Stimulated activated CD4-positive, alpha-beta T cell treated with anti-CD3 and anti-CD28 coated beads, Interleukin-4, amount 100 ng/mL, for 4 hours (primary cell): ENCODE results near the gene USP31.
"Not testable (repeated sequence)": the region's sequence is repeated elsewhere in the genome, so short reads cannot be mapped to it uniquely, and the experiment has no call there.

Source experiments
- DNase-seq, 2 experiments: peaks; one replicate each; pipeline ENCODE4 v3.0.0-alpha.2; 2020

The USP31 gene

DNA sequence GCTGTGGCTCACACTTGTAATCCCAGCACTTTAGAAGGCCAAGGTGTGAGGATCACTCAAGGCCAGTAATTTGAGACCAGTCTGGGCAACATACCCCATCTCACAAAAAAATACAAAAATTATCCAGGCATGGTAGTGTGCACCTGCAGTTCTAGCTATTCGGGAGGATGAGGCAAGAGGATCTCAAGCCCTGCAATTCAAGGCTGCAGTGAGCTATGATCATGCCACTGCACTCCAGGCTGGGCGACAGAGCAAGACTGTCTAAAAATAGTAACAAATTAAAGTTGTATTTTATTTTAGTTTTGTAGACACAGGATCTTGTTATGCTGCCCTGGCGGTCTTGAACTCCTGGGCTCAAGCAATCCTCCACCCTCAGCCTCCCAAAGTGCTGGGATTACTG lies 18.2 kb downstream of the USP31 start:
- DNase-seq: no peak

DNA sequence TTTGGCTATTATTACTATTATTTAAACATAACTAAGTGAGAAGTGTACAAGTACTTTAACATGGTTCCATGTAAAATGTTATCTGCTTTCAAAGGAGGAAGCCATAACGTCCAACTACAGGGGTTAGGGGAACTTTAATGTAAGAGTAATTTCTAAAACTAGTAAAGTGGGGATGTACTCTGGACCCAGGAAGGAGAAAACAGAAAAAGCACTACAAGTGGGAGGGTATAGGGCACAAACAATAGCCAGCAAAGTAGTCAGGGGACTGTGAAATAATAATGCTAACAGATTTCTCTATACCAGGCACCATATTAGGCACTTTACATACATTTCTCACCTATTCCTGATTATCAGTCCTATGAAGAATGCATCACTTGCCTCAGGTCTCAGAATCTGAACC lies 19.6 kb downstream of the USP31 start:
- no peak for DNase-seq

DNA sequence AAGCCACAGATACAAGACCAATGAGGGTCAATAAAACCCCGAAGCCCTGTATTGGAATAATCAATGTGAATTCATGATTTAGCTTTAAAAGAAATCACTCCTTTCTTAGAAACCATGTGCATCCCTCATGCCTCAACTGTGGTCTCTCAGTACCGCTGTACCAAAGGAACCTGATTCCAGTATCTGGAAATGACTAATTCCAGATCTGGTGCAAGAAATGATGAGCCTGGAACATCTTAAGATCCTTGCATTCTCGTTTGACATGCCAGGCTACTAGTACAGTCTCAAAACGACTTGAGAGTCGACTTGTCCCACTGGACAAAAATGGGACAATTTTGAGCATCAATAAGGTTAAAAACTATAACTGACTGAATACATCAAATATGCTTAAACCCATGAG lies 21.2 kb downstream of the USP31 start:
- DNase-seq: no peak

DNA sequence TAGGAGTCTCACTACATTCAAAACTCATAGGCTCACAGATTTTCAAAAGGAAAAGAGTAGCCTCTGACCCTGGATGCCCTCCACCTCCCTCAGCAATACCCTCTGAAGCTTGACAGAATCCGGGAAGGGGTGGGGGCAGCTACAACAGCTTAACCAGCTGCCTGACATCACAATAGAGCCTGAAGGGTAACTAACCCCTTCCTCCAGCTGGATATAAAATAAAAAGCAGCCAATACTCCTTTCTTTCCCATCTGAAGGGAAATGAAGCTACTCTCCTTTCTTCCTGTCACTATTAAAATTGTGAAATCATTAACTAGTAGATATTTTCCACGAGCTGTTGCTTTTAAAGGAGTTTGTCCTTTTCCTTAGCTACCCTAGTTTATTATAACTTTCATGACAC lies 24.0 kb downstream of the USP31 start:
- DNase-seq: no peak

DNA sequence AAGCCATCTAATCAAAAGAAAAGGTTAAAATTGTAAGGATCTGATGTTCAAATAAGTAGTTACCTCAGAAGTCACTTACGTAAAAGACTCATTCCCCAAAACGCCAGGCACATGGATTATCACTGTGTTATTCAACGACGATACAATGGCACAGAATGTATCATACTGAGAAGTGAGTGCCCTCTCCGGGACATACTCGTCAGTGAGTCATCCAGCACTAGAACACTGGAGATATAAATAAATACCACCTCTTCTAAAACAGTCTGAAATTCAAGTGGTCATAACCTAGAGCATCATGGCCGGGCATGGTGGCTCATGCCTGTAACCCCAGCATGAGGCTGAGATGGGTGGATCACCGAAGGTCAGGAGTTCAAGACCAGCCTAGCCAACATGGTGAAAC lies 24.9 kb downstream of the USP31 start:
- no peak for DNase-seq

DNA sequence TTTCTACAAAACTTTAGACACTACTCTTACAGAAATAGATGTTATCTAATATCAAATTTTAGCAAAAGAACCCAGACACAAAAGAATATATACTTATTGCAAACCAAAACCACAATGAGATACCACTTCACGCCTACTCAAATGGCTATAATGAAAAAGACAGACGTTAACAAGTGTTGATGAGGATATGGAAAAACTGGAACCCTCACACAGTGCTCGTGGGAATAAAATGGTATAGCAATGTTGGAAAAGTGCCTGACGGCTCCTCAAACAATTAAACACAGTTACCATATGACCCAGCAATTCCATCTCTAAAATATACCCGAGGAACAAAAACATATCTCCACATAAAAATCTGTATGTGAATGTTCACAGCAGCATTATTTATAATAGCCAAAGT lies 27.1 kb downstream of the USP31 start:
- DNase-seq: no peak

DNA sequence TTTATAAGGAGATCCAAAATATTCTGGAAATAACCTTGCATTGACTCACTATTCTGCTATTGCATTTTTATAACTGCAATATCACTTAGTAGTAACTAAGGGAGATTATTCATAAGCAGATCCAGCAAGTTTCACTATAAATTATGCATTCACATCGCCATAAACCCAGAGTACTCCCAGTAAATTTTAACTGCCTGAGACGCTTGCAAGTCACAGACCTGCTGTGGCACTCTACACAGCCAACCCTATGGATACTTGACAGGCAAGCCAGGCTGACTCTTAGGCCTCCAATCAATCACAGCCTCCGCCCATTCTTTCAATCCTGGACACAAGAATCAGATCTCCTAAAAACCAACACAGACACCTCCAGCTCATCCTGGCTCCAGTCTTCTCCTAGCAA lies 28.2 kb downstream of the USP31 start:
- DNase-seq: no peak

DNA sequence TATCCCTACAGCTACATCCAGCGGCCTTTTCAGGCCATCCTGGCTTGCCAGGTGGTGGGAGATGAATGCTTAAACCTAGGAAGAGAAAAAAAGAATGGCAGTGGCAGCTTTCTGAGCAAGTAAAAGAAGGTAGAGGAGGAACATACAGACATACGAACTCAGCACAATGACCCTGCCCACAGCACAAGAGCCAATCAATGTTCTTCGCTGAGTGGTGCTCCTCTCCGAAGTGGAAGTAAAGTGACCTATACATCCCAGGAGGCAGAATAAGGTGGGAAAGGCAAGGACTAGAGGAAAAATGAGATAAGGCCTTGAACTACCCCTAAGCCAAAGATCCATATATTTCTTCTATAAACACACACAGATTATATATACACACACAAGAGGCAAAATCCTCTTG lies 28.7 kb downstream of the USP31 start:
- no peak for DNase-seq

DNA sequence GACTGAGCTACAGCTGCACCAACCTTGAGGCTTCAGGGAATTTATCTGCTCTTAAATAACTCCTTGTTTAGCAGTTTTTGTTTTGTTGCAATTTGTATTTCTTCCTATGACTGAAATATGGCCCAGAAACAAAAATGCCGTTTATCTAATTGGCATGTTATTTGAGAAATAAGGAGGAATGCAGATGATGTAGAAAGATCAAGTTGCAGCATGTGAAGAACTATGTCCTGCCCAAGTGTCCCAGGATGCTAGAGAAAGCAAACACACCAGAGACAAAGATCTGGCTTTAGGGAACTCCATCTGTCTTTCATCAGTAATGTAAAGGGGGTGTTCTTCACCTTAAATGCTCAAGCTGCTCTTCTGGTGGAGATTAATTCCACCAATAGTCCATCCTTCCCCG lies 29.7 kb downstream of the USP31 start:
- DNase-seq: no peak

DNA sequence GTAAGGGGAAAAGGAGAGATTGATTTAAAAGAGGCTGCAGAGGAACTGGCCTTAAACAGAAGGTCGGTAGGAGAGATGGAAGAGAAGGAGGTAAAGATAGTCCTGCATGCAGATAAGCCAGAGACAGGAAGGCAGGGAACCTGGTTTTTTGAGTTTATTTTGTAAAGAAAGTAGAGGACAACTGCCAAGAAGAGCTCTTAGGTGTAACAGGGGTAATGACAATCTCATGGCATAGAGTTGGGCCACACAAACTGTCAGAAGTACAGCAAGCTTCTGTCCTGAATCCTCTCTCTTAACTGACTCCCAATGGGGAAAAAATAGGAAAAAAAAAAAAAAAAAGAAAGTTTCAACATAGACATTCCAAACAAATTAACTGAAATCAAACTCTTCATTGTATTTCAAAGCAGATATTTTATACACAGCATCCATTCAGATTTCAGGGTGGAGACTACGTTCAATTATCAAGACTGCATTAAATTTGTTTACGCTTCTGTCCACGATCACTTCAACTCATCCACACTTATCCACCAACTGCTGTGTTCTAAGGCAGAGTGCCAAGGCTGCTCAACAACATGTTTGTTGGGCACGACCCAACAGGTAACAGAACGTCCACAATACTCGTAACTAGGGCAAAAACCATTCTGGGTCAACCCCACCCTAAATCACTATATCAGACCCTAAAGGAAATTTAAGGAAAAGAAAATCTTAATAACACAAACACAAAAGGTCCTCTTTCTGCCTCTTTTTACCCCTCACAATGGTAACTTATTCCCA lies 34.9 kb downstream of the USP31 start:
- DNase-seq: no peak

DNA sequence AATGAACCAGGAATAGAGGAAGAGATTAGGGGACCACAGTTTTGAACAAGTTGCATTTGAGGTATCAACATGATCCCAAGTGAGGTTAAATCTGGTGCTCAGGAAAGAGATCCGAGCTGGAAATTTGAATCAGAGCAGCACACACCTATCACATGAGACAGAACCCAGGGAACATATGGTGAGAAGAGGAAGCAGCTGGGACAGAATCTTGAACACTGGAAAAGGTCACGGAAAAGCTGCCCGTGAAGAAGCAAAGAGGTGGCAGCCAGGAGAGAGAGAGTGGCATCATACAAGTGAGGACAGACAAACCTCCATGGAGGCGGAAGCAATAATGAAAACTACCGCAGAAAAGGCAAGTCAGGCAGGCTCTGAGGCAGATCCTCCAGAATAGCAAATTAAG lies 36.1 kb downstream of the USP31 start:
- DNase-seq: no peak

DNA sequence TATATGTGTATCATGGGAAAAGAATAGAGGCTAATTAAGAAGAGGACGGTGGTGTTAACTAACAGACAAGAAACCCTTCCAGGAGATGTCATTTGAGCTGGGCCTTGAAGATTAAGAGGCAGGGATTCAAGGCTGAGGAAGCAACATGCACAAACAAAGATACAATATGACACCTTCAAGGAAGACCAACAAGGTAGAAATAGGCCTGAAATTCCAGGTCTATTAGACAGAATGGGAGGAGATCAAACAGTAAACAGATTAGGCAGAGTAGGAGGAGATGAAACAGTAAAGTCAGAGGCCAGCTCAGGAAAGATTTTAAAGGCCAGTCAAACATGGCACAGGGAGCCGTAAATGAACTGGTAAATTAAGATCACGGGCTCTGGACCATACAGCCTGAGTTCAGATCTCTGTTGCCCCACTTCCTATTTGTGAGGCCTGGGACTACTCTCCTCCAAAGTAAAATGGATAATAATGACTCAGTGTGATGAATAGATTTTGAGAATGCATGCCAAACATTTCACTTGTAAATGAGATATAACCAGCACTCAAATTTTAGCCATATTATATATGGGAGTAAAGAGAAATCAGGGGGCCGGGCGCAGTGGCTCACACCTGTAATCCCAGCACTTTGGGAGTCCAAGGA lies 38.9 kb downstream of the USP31 start:
- DNase-seq: no peak

DNA sequence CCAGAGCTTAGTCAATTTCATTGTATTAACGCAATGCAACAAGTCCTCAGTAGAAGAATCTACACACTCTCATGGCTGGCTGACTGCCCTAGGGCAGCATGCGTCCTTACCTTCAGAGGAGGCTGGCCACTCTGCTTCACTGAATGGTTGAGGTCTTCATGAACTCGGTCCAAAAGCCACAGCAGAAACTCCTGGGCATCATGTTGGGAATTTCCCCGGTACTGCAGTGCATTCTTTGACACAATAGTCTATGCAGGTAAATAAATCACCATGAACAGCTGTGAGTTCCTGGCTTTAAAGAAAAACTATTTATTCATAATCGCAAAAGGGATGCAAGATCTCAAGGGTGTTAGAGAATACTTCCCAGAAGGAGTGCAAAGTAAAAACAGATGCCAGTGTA lies 41.3 kb downstream of the USP31 start:
- DNase-seq: no peak

DNA sequence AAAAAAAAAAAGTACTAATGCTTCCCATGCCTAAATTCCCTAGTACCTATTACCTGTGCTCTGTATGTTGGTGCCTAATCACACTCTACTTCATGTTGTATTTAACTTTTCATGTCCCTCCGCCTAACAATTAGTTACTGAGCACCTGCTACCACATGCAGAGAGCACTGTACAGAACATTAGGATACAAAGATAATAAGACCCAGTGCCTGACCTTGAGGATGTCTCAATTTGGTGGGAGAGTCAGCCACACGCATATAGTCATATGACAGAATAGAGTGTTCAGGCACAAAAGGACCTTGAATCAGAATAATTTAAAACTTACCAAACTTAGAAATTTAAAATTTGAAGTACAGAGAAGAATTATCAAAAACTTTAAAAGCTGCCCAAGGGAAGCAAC lies 42.1 kb downstream of the USP31 start:
- no peak for DNase-seq

DNA sequence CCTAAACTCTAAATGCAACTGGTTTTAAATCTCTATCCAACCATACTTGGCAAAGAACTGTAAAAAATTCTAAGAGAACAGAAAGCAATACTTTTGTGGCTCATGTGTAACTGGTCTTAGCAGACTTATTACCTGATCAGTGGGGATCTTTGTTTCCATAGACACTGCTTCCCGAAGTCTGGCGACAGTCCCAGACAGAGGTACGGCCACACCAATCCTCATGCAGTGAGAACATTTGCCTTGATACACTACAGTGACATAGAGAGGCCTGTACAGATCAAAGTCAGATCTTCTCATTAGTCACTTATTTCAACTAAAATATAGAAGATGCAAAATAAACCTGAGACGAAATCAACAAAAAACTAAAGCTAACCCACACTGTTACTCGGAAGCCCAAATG lies 43.9 kb downstream of the USP31 start:
- no peak for DNase-seq

DNA sequence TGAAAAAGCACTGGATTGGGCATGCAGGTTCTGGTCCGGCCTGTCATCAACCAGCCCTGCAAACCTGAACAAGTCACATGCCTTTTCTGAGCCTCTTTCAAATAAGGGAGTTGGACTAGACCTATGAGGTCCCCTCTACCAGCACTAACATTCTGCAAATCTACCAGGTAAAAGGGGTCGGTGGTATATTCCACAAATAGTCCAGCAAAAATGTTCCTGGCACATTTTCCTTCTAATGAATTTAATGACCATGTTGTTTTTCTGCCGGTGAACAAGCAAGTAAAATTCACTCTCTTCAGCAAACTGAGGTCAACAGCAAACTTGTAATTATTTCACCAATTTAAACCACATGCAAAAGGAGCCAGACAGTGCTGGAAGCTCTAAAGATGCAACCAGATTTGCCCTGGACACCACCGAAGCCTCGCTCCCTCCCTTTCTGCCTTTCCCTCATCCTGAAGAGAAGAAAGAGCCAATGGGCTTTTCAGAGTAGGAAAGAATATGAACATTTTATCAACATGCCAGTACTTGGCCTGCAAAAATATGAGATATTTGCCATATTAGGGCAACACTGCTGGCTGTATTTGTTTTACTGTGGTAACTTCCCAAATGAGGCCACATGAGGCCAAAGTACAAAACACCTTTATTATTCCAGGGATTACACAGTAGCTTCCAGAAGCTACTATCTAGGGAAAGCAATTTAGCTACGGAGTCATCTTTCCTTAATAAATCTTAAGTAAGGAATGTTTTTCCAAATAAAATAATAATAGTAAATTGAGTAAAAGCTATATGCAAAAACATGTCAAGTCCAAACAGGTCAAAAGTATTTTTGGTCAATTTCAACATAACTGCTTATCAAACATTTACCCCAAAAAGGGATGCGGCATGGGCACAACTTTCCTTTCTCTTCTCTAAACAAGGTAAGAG lies 45.0 kb downstream of the USP31 start:
- DNase-seq: no peak

DNA sequence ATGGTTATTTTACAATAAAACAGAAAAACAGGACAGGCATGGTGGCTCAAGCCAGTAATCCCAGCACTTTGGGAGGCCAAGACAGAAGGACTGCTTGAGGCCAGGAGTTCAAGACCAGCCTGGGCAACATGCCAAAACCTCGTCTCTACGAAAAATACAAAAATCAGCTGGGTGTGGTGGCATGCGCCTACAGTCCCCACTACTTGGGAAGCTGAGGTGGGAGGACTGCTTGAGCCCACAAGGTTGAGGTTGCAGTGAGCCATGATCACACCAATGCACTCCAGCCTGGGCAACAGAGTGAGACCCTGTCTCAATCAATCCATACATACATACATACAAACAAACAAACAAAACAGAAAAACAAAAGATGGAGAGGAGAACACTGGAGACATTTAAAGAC lies 45.6 kb downstream of the USP31 start:
- DNase-seq: no peak

DNA sequence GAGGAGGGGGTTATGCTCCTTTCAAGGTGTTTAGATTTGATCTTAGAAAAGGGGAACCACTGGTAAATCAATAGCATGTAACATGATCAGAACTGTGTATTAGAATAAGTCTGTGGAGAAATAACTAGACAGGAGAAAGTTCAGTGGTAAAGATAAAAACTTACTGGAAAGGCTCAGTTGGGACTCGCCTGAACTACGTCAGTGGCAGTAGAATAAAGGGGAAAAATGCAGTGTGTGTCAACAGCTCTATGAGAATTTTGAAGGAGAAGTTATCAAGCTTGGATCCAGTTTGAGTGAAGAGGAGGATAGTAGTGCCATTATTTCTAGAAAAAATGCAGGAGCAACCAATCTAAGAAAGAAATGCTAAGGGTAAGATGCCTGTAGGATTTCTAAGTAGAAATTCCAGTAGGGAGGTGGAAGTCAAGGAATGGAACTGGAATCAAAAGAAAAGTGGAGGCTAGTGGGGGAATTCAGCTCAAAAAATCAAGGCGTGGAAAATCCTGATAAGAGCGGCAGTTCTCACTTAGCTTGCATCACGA lies 48.2 kb downstream of the USP31 start:
- no peak for DNase-seq

DNA sequence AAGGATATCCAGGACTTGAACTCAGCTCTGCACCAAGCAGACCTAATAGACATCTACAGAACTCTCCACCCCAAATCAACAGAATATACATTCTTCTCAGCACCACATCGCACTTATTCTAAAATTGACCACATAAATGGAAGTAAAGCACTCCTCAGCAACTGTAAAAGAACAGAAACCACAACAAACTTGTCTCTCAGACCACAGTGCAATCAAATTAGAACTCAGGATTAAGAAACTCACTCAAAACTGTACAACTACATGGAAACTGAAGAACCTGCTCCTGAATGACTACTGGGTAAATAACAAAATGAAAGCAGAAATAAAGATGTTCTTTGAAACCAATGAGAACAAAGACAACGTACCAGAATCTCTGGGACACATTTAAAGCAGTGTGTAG lies 52.8 kb downstream of the USP31 start:
- not testable (repeated sequence) for DNase-seq

DNA sequence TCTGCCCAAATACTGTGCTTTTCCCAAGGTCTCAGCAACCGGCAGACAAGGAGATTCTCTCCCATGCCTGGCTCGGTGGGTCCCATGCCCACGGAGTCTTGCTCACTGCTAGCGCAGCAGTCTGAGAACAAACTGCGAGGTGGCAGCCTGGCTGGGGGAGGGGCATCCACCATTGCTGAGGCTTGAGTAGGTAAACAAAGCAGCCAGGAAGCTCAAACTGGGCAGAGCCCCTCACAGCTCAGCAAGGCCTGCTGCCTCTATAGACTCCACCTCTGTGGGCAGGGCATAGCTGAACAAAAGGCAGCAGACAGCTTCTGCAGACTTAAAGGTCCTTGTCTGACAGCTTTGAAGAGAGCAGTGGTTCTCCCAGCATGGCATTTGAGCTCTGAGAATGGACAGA lies 55.1 kb downstream of the USP31 start:
- DNase-seq: not testable (repeated sequence)

DNA sequence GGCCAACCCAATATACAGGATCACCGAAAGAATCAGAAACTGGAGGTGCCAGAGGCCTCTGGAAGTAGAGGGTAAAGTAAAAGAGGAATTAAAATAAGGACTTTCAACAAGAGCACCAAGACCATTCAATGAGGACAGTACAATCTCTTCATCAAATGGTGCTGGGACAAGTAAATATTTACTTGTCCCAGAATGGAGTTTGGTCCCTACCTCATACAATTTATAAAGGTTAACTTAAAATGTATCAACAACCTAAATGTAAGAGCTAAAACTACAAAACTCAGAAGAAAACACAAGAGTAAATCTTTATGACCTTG lies 56.5 kb downstream of the USP31 start:
- no peak for DNase-seq

DNA sequence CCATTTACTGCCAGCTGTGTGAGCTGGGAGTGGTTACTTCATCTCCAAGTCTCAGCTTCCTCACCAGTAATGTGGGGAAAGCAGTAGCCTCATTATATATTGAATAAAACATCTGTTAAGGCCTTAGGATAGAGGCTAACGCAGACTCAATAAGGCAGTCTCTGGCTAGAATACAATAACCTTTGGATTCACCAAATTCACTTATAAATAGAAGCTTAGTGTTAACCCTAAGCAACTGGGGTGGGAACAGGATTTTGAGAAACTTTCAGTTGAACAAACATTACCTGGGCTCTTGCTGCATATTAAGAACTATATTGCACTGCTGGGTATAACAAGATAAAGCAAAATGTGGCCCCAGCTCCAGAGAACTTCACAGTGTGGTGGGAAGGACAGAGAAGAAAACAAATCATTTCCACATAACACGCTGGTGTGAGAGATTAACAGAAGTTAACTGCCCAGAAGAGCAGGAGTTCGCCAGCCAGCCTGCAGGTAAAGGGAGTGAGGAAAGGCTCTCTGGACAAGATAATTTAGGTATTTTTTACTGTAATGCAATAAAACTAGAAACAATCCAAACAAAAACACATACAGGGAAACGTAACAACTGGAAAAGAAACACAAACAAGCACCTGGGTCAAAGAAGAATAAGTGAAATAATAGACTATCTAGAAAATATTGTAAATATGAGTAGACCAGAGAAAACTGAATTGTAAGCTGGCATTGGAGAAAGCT lies 57.0 kb downstream of the USP31 start:
- no peak for DNase-seq

DNA sequence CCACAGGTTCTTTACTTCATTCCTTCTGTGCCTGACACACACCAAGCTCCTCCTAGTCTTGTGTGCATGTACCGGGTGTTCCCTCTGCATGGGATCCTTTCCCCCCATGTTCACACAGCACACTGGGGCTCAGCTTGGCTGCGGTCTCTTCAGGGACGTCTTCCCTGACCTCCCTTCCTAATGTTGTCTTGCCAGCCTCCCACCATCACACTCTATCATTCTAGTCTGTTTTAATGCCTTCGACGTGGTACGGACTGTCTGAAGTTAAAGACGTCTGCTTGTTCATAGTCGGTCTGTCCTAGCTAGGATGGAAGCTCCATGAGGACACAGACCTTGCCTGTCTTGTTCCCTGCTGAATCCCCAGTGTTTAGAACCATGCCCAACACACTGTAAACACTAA lies 60.1 kb downstream of the USP31 start:
- no peak for DNase-seq
